VCaP (cell line): ENCODE data around the gene JMJD1C.

Experiments
- H3K27ac ChIP-seq: fragments of 450-650 bp; 2 replicates; pipeline ENCODE4 v1.5.1; 2017
- CTCF ChIP-seq: fragments of 450-650 bp; conservative IDR thresholded peaks from 2 replicates; pipeline ENCODE4 v1.5.1; 2017; ENCODE audit warnings: mild to moderate bottlenecking, moderate library complexity

The JMJD1C gene

GRCh38 chr10:63221950-63222349 lies 243.8 kb downstream of the JMJD1C start:
- TF ChIP-seq CTCF: no peak
- no peak overlapping the region for H3K27ac ChIP-seq

- TF ChIP-seq CTCF: no peak
- H3K27ac ChIP-seq: no peak overlapping the region
Measured at GRCh38 chr10:63219749-63220148, 246.0 kb downstream of the JMJD1C start.

- H3K27ac ChIP-seq: peak overlapping the region; percentile 50
- peak; percentile 81 for TF ChIP-seq CTCF
Measured at GRCh38 chr10:63217120-63217605, 248.6 kb downstream of the JMJD1C start.

- H3K27ac ChIP-seq: no peak overlapping the region
- no peak for TF ChIP-seq CTCF
Measured at GRCh38 chr10:63214571-63214970, 251.2 kb downstream of the JMJD1C start.

- TF ChIP-seq CTCF: no peak
- no peak overlapping the region for H3K27ac ChIP-seq
Measured at GRCh38 chr10:63213489-63213888, 252.3 kb downstream of the JMJD1C start.

- H3K27ac ChIP-seq: peak overlapping the region; percentile 87
Measured at GRCh38 chr10:63210611-63211196, 255.1 kb downstream of the JMJD1C start.

GRCh38 chr10:63209705-63210104 lies 256.1 kb downstream of the JMJD1C start:
- TF ChIP-seq CTCF: no peak
- peak overlapping the region; percentile 87 for H3K27ac ChIP-seq

More at GRCh38 chr10:63210611-63211196, 255.1 kb downstream of the JMJD1C start:
- TF ChIP-seq CTCF: no peak
